A549 (cell line): ENCODE data around the gene SOX5. TPM values are rescaled to one million over a fixed set of nuclear protein-coding genes. Genes with fewer than 3 reads are reported as not detected.

ENCODE experiments used
- ATAC-seq, 2 experiments: fragments of 200-7000 bp in 1 of 2; fragments of >200 bp in 1 of 2; cut with Nextera tagmentation in 1 of 2; cut with Tn5 transposase in 1 of 2; 3 replicates each; pipeline versions ENCODE4 v1.8.0 to v1.9.1; 2018 to 2020; ENCODE audit warnings: mild to moderate bottlenecking in 1 of 2, moderate library complexity in 1 of 2
- CTCF ChIA-PET: fragments of 300-600 bp; sonication (Branson Sonifier 250); formaldehyde crosslinking; extraction: SDS; loops from one replicate; lab custom pipeline; 2021; ENCODE audit warnings: antibody characterized with exemption, inconsistent platforms; lab: Yijun Ruan, JAX
- POLR2A ChIA-PET: fragments of 350-600 bp; formaldehyde crosslinking; extraction: SDS; loops from one replicate; lab custom pipeline; 2021; ENCODE audit warnings: antibody characterized with exemption, inconsistent platforms; lab: Yijun Ruan, JAX
- DNase-seq, 2 experiments: peaks; one replicate each; pipeline versions ENCODE4 v3.0.0 to v3.0.0-alpha.2; 2011 to 2016; ENCODE audit warnings: low read depth in 1 of 2, low spot score in 1 of 2
- FAIRE-seq: peaks from 2 replicates; lab custom pipeline; 2011; peaks lifted over from hg19 to GRCh38; lab: Jason Lieb, UNC
- H3K27ac ChIP-seq, 2 experiments: fragments of >200 bp; sonication (Bioruptor Twin); formaldehyde crosslinking; 3 replicates each; pipeline ENCODE4 v1.5.1; 2016 to 2017
- H3K4me1 ChIP-seq: fragments of >200 bp; sonication (Bioruptor Twin); formaldehyde crosslinking; 3 replicates; pipeline ENCODE4 v1.6.1; 2016
- H3K4me2 ChIP-seq: fragments of >200 bp; sonication (Bioruptor Twin); formaldehyde crosslinking; 3 replicates; pipeline ENCODE4 v1.6.1; 2016
- H3K4me3 ChIP-seq: fragments of >200 bp; sonication (Bioruptor Twin); formaldehyde crosslinking; 3 replicates; pipeline ENCODE4 v1.5.1; 2016
- H3K9me3 ChIP-seq: fragments of >200 bp; sonication (Bioruptor Twin); formaldehyde crosslinking; 3 replicates; pipeline ENCODE4 v1.6.1; 2016
- BHLHE40 ChIP-seq: IDR thresholded peaks from 2 replicates; pipeline ENCODE4 v1.6.1; 2012; ENCODE audit warnings: low read depth, low read length, inconsistent platforms
- CEBPB ChIP-seq, 2 experiments: fragments of >200 bp in 1 of 2; sonication (Bioruptor Twin) in 1 of 2; formaldehyde crosslinking in 1 of 2; IDR thresholded peaks; 2 replicates each; pipeline ENCODE4 v1.6.1; 2012 to 2016
- CHD4 ChIP-seq: fragments of 200-600 bp; sonication (generic); IDR thresholded peaks from 2 replicates; pipeline ENCODE4 v1.6.1; 2016; ENCODE audit warnings: antibody characterized with exemption, mild to moderate bottlenecking, borderline replicate concordance
- E2F6 ChIP-seq: IDR thresholded peaks from 2 replicates; pipeline ENCODE4 v1.6.1; 2012; ENCODE audit warnings: low read depth, borderline replicate concordance
- EHMT2 ChIP-seq: fragments of 200-600 bp; sonication (generic); IDR thresholded peaks from 2 replicates; pipeline ENCODE4 v1.6.1; 2016; ENCODE audit warnings: antibody characterized with exemption, low read depth, mild to moderate bottlenecking, moderate library complexity
- FOSL2 ChIP-seq, 2 experiments: fragments of 450-650 bp in 1 of 2; fragments of >200 bp in 1 of 2; sonication (Bioruptor Twin) in 1 of 2; formaldehyde crosslinking; IDR thresholded peaks; 2 replicates each; pipeline versions ENCODE4 v1.5.0 to v1.6.1; 2016 to 2020; ENCODE audit warnings: mild to moderate bottlenecking in 1 of 2, moderate library complexity in 1 of 2
- HES2 ChIP-seq: fragments of >200 bp; sonication (Bioruptor Twin); formaldehyde crosslinking; IDR thresholded peaks from 2 replicates; pipeline ENCODE4 v1.6.1; 2016
- HEYL ChIP-seq: fragments of 250-450 bp; sonication (Bioruptor Pico); IDR thresholded peaks from 2 replicates; pipeline ENCODE4 v1.8.0; 2021; ENCODE audit warnings: mild to moderate bottlenecking, moderate library complexity
- HOXB13 ChIP-seq: fragments of 250-450 bp; sonication (Bioruptor Pico); IDR thresholded peaks from 2 replicates; pipeline ENCODE4 v1.5.0; 2020; ENCODE audit warnings: low read depth, mild to moderate bottlenecking, moderate library complexity
- KDM5A ChIP-seq: fragments of 200-600 bp; sonication (generic); IDR thresholded peaks from 2 replicates; pipeline ENCODE4 v1.6.1; 2016; ENCODE audit warnings: antibody characterized with exemption, mild to moderate bottlenecking
- NFE2L2 ChIP-seq: fragments of 150-350 bp; conservative IDR thresholded peaks from 2 replicates; pipeline ENCODE4 v1.6.1; 2014; ENCODE audit warnings: low read length
- PBX3 ChIP-seq: IDR thresholded peaks from 2 replicates; pipeline ENCODE4 v1.6.1; 2012
- PHF8 ChIP-seq: fragments of 200-600 bp; sonication (generic); IDR thresholded peaks from 2 replicates; pipeline ENCODE4 v1.6.1; 2016; ENCODE audit warnings: low read depth, mild to moderate bottlenecking, antibody characterized with exemption, moderate library complexity, borderline replicate concordance
- POLR2A ChIP-seq: IDR thresholded peaks from 2 replicates; pipeline ENCODE4 v1.6.1; 2012; ENCODE audit warnings: mild to moderate bottlenecking, low read length
- POLR2AphosphoS2 ChIP-seq: conservative IDR thresholded peaks from 2 replicates; pipeline ENCODE4 v1.6.1; 2012; ENCODE audit warnings: low read length, improper control_type of control experiment, inconsistent platforms
- RAD21 ChIP-seq, 2 experiments: fragments of >200 bp in 1 of 2; sonication (Bioruptor Twin) in 1 of 2; formaldehyde crosslinking in 1 of 2; IDR thresholded peaks in 1 of 2; conservative IDR thresholded peaks in 1 of 2; 2 replicates in 1 of 2; 3 replicates in 1 of 2; pipeline ENCODE4 v1.6.1; 2012 to 2018; ENCODE audit warnings: inconsistent platforms in 1 of 2
- RCOR1 ChIP-seq: fragments of 150-350 bp; IDR thresholded peaks from 2 replicates; pipeline ENCODE4 v1.6.1; 2014; ENCODE audit warnings: antibody characterized with exemption, low read length, low read depth
- REST ChIP-seq: fragments of 200-600 bp; sonication (generic); IDR thresholded peaks from 2 replicates; pipeline ENCODE4 v1.6.1; 2016; ENCODE audit warnings: antibody characterized with exemption, mild to moderate bottlenecking, moderate library complexity
- RFX5 ChIP-seq: fragments of 450-650 bp; IDR thresholded peaks from 2 replicates; pipeline ENCODE4 v1.7.1; 2014; ENCODE audit warnings: antibody characterized with exemption, mild to moderate bottlenecking, moderate library complexity
- TP53 ChIP-seq: fragments of 250-450 bp; sonication (Bioruptor Pico); IDR thresholded peaks from 2 replicates; pipeline ENCODE4 v1.5.0; 2021; ENCODE audit warnings: mild to moderate bottlenecking, moderate library complexity
- ZC3H11A ChIP-seq: fragments of 450-650 bp; IDR thresholded peaks from 2 replicates; pipeline ENCODE4 v1.6.1; 2014; ENCODE audit warnings: antibody characterized with exemption, mild to moderate bottlenecking
- ZSCAN20 ChIP-seq: fragments of 250-450 bp; sonication (Bioruptor Pico); IDR thresholded peaks from 2 replicates; pipeline ENCODE4 v1.8.0; 2022; ENCODE audit warnings: mild to moderate bottlenecking, moderate library complexity
- WGBS: methylation state at CpG from one replicate; pipeline ENCODE4 v1.1.6; 2017; ENCODE audit errors: missing lambda C conversion rate; 5-methylcytosine and 5-hydroxymethylcytosine counted together
- polyA plus RNA-seq, 4 experiments: library from polyadenylated mRNA; depleted of rRNA in 3 of 4; stranded (reverse); fragments of >200 nt; fragmentation: RNase III in 1 of 4; extraction: RNeasy Plus Mini Kit Qiagen cat#74134 plus additional on column Dnase treatment in 1 of 4; gene quantifications; 2 replicates in 3 of 4; 3 replicates in 1 of 4; pipeline ENCODE4 v1.2.3, GENCODE V29; 2011 to 2017
- TF ChIP-seq, protein P1 (sequence below): fragments of >200 bp; sonication (Bioruptor Twin); formaldehyde crosslinking; IDR thresholded peaks from 3 replicates; pipeline ENCODE4 v1.5.1; 2016
- TF ChIP-seq, protein P2 (sequence below): fragments of 450-650 bp; IDR thresholded peaks from 2 replicates; pipeline ENCODE4 v1.6.1; 2014; ENCODE audit warnings: antibody characterized with exemption
- TF ChIP-seq, protein P3 (sequence below): fragments of 250-450 bp; sonication (Bioruptor Pico); IDR thresholded peaks from 2 replicates; pipeline ENCODE4 v1.5.0; 2021; ENCODE audit warnings: mild to moderate bottlenecking, moderate library complexity, borderline replicate concordance
- TF ChIP-seq, protein P4 (sequence below): fragments of 250-450 bp; sonication (Bioruptor Pico); IDR thresholded peaks from 2 replicates; pipeline ENCODE4 v1.5.0; 2020; ENCODE audit warnings: low read depth, mild to moderate bottlenecking, moderate library complexity

SOX5 gene
- polyA plus RNA-seq, 2 of the 4 experiments (the other 2 are of a cell fraction): not detected

GRCh38 chr12:23559268-23559753 lies 390.2 kb downstream of the SOX5 start:
- FAIRE-seq: no peak
- no peak for TF ChIP-seq CHD4
- no peak for TF ChIP-seq ZC3H11A
- no peak for TF ChIP-seq E2F6
- no peak for TF ChIP-seq TP53 (CRISPR knock-in tag)
- TF ChIP-seq, protein P1, sequence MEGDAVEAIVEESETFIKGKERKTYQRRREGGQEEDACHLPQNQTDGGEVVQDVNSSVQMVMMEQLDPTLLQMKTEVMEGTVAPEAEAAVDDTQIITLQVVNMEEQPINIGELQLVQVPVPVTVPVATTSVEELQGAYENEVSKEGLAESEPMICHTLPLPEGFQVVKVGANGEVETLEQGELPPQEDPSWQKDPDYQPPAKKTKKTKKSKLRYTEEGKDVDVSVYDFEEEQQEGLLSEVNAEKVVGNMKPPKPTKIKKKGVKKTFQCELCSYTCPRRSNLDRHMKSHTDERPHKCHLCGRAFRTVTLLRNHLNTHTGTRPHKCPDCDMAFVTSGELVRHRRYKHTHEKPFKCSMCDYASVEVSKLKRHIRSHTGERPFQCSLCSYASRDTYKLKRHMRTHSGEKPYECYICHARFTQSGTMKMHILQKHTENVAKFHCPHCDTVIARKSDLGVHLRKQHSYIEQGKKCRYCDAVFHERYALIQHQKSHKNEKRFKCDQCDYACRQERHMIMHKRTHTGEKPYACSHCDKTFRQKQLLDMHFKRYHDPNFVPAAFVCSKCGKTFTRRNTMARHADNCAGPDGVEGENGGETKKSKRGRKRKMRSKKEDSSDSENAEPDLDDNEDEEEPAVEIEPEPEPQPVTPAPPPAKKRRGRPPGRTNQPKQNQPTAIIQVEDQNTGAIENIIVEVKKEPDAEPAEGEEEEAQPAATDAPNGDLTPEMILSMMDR: no peak
- TF ChIP-seq REST: no peak
- no peak for TF ChIP-seq HEYL
- no peak for TF ChIP-seq RAD21 (conservative IDR thresholded peaks at IDR 0.05 in 1 of 2, IDR thresholded peaks at IDR 0.05 in 1 of 2)
- TF ChIP-seq NFE2L2: no peak
- TF ChIP-seq BHLHE40: no peak
- TF ChIP-seq FOSL2 (IDR thresholded peaks at IDR 0.05): no peak
- TF ChIP-seq FOSL2 (CRISPR knock-in tag; IDR thresholded peaks at IDR 0.05): no peak
- TF ChIP-seq ZSCAN20: no peak
- TF ChIP-seq, protein P2, sequence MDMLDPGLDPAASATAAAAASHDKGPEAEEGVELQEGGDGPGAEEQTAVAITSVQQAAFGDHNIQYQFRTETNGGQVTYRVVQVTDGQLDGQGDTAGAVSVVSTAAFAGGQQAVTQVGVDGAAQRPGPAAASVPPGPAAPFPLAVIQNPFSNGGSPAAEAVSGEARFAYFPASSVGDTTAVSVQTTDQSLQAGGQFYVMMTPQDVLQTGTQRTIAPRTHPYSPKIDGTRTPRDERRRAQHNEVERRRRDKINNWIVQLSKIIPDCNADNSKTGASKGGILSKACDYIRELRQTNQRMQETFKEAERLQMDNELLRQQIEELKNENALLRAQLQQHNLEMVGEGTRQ: no peak
- TF ChIP-seq RFX5: no peak
- no peak for TF ChIP-seq CEBPB (IDR thresholded peaks at IDR 0.05)
- no peak for TF ChIP-seq EHMT2
- TF ChIP-seq HES2: no peak
- POLR2A ChIA-PET: no interaction called here

DNA sequence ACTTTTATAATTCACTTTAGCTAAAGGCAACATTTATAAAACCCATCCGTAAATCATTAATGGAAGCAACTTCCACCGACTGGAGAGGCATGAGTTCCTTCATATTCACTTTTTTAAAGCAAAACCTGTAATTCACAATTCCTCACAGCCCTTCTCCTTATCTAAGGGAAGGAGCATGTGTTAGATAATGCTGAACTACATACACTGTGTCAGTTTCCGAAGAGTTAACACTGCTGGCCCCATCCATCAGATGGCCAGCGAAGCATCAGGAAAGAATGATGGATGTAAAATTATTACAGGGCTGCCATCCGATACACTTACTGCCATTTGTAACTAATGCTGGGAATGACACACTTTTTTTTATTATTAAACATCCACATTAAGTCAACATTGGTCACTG lies 392.8 kb downstream of the SOX5 start:
- FAIRE-seq (no peak), DNase-seq (no peak), ATAC-seq (no peak)
- CTCF ChIA-PET: no interaction called here
- 5% methylated on average over 5 of the region's 5 CpGs for WGBS
- Histone ChIP-seq H3K27ac (no peak overlapping the region), H3K9me3 (no peaks in the 10 kb centered on the region), H3K4me2 (no peak overlapping the region), H3K4me1 (no peaks in the 10 kb centered on the region), H3K4me3 (no peak overlapping the region)
- POLR2A ChIA-PET: no interaction called here
- no peak for TF ChIP-seq RAD21 (conservative IDR thresholded peaks at IDR 0.05 in 1 of 2, IDR thresholded peaks at IDR 0.05 in 1 of 2)
- TF ChIP-seq HOXB13 (CRISPR knock-in tag): no peak
- TF ChIP-seq CEBPB (IDR thresholded peaks at IDR 0.05): no peak
- no peak for TF ChIP-seq POLR2AphosphoS2
- TF ChIP-seq, protein P3, sequence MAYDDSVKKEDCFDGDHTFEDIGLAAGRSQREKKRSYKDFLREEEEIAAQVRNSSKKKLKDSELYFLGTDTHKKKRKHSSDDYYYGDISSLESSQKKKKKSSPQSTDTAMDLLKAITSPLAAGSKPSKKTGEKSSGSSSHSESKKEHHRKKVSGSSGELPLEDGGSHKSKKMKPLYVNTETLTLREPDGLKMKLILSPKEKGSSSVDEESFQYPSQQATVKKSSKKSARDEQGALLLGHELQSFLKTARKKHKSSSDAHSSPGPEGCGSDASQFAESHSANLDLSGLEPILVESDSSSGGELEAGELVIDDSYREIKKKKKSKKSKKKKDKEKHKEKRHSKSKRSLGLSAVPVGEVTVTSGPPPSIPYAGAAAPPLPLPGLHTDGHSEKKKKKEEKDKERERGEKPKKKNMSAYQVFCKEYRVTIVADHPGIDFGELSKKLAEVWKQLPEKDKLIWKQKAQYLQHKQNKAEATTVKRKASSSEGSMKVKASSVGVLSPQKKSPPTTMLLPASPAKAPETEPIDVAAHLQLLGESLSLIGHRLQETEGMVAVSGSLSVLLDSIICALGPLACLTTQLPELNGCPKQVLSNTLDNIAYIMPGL (CRISPR knock-in tag): no peak
- no peak for TF ChIP-seq HEYL
- TF ChIP-seq ZSCAN20: no peak
- no peak for TF ChIP-seq PBX3
- no peak for TF ChIP-seq KDM5A
- TF ChIP-seq PHF8: no peak
- no peak for TF ChIP-seq POLR2A
- no peak for TF ChIP-seq RCOR1
- TF ChIP-seq, protein P4, sequence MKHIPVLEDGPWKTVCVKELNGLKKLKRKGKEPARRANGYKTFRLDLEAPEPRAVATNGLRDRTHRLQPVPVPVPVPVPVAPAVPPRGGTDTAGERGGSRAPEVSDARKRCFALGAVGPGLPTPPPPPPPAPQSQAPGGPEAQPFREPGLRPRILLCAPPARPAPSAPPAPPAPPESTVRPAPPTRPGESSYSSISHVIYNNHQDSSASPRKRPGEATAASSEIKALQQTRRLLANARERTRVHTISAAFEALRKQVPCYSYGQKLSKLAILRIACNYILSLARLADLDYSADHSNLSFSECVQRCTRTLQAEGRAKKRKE (CRISPR knock-in tag): no peak
- TF ChIP-seq EHMT2: no peak

More at GRCh38 chr12:23559268-23559753, 390.2 kb downstream of the SOX5 start:
- 0% methylated on average over 2 of the region's 2 CpGs for WGBS
- no peak for ATAC-seq
- Histone ChIP-seq H3K9me3 (no peaks in the 10 kb centered on the region), H3K4me1 (no peaks in the 10 kb centered on the region), H3K27ac (no peak overlapping the region), H3K4me3 (no peak overlapping the region), H3K4me2 (no peak overlapping the region)
- CTCF ChIA-PET: no interaction called here
- DNase-seq: no peak
